MM.1S (cell line): ENCODE data around the gene FOXP1.

Experiments
- CTCF ChIP-seq: fragments of 300-600 bp; sonication (generic); IDR thresholded peaks from 2 replicates; pipeline ENCODE4 v1.5.1; 2016; ENCODE audit warnings: antibody characterized with exemption, low read length, mixed read lengths
- EZH2phosphoT487 ChIP-seq: fragments of 300-600 bp; sonication (generic); IDR thresholded peaks from 2 replicates; pipeline ENCODE4 v1.6.1; 2018; ENCODE audit warnings: antibody characterized with exemption, low read length

GRCh38 chr3:71393745-71394144 is 189.8 kb downstream of the FOXP1 start:
- TF ChIP-seq CTCF, result no peak
- TF ChIP-seq EZH2phosphoT487, result no peak
